HL-60/S4 treated with retinoic acid at 250 ng/mL for 4 days and 3 days (cell line): ENCODE results near the gene ABL2.

ENCODE experiments used
- in situ Hi-C: fragments of 300-500 bp; cut with MboI; formaldehyde crosslinking; loops from 2 replicates; pipeline ENCODE4 v1.7.0; 2022; ENCODE audit warnings: low sequenced_read_pairs

ABL2 gene

GRCh38 chr1:179058487-179059483 lies 170.7 kb downstream of the ABL2 start:
- in situ Hi-C loops = no loop called here

- in situ Hi-C loops = no loop called here
These were observed 173.5 kb downstream of the ABL2 start for GRCh38 chr1:179055937-179056336.

- in situ Hi-C loops = no loop called here
These were observed 176.0 kb downstream of the ABL2 start for GRCh38 chr1:179053486-179053885.

- in situ Hi-C loops = no loop called here
These were observed 176.7 kb downstream of the ABL2 start for GRCh38 chr1:179052776-179053175.
